Peyer's patch (tissue), 4 donors: ENCODE measurements around the gene TRABD. TPM values are rescaled to one million over a fixed set of nuclear protein-coding genes. Genes with fewer than 3 reads are reported as not detected.

Experiments used
- DNase-seq, 3 donors: peaks; one replicate each; pipeline ENCODE4 v3.0.0-alpha.2; 2017 to 2019
- H3K27ac ChIP-seq, 4 donors: fragments of 200-600 bp; sonication (generic); one replicate each; pipeline ENCODE4 v1.5.1; 2016 to 2019
- H3K27me3 ChIP-seq, 2 donors: fragments of 200-600 bp; sonication (generic); one replicate each; pipeline ENCODE4 v1.5.1; 2019
- H3K36me3 ChIP-seq, 3 donors: fragments of 200-600 bp; sonication (generic); one replicate each; pipeline ENCODE4 v1.5.1; 2016 to 2019
- H3K4me1 ChIP-seq, 4 donors: fragments of 200-600 bp; sonication (generic); one replicate each; pipeline ENCODE4 v1.5.1; 2016 to 2019
- H3K4me3 ChIP-seq, 4 donors: fragments of 200-600 bp; sonication (generic); 1 replicate in 3 of 4; 2 replicates in 1 of 4; pipeline ENCODE4 v1.5.1; 2016 to 2019; ENCODE audit warnings: mild to moderate bottlenecking in 1 of 4
- H3K9me3 ChIP-seq, 4 donors: fragments of 200-600 bp; sonication (generic); one replicate each; pipeline ENCODE4 v1.5.1; 2016 to 2019; ENCODE audit warnings: mild to moderate bottlenecking in 1 of 4
- CTCF ChIP-seq, 6 experiments: fragments of 450-650 bp in 4 of 6; fragments of 200-600 bp in 2 of 6; sonication (generic) in 1 of 6; IDR thresholded peaks; one replicate each; pipeline ENCODE4 v1.5.1; 2017 to 2019; ENCODE audit warnings: antibody characterized with exemption in 6 of 6, mild to moderate bottlenecking in 3 of 6, moderate library complexity in 1 of 6
- POLR2A ChIP-seq, 2 donors: fragments of 450-650 bp; IDR thresholded peaks; one replicate each; pipeline ENCODE4 v1.5.1; 2017; ENCODE audit warnings: antibody characterized with exemption in 2 of 2, mild to moderate bottlenecking in 2 of 2, moderate library complexity in 2 of 2
- total RNA-seq, 4 donors: library from RNA; depleted of rRNA; stranded (reverse); fragments of >200 nt; gene quantifications; one replicate each; pipeline ENCODE4 v1.1.0, GENCODE V29; 2016

TRABD gene
- total RNA-seq, 4 donors from 2014 or later, result 44.0 to 111 (median 86.3) TPM

GRCh38 chr22:50176850-50177536, 8.7 kb upstream of the TRABD start:
- Histone ChIP-seq H3K4me1 (no peaks in the 10 kb centered on the region), H3K4me3 (no peak overlapping the region), H3K9me3 (no peaks in the 10 kb centered on the region), H3K27me3 (no peaks in the 10 kb centered on the region), H3K27ac (no peak overlapping the region), H3K36me3 (no peaks in the 10 kb centered on the region)
- TF ChIP-seq POLR2A (IDR thresholded peaks at IDR 0.05) (no peak), CTCF (IDR thresholded peaks at IDR 0.05) (no peak)
- DNase-seq, result no peak

- Histone ChIP-seq H3K9me3 (no peaks in the 10 kb centered on the region), H3K27ac (no peak overlapping the region), H3K4me3 (no peak overlapping the region), H3K36me3 (no peaks in the 10 kb centered on the region), H3K27me3 (no peaks in the 10 kb centered on the region), H3K4me1 (no peaks in the 10 kb centered on the region)
- TF ChIP-seq CTCF (IDR thresholded peaks at IDR 0.05), result no peak
- no peak for TF ChIP-seq POLR2A (IDR thresholded peaks at IDR 0.05)
- no peak for DNase-seq
Measured at GRCh38 chr22:50177537-50178470, 7.9 kb upstream of the TRABD start.

GRCh38 chr22:50178471-50178864, 7.2 kb upstream of the TRABD start:
- no peaks in the 10 kb centered on the region for H3K27me3 ChIP-seq
- no peak overlapping the region for H3K4me3 ChIP-seq
- H3K27ac ChIP-seq, result no peak overlapping the region
- no peak for TF ChIP-seq POLR2A (IDR thresholded peaks at IDR 0.05)
- no peak for TF ChIP-seq CTCF (IDR thresholded peaks at IDR 0.05)
- H3K9me3 ChIP-seq, result no peaks in the 10 kb centered on the region
- peaks cover 0 to 2% (median 0%) of the 10 kb centered on the region in 4 donors for H3K4me1 ChIP-seq
- H3K36me3 ChIP-seq, result no peaks in the 10 kb centered on the region
- DNase-seq, result no peak

GRCh38 chr22:50178871-50179869, 6.5 kb upstream of the TRABD start:
- H3K4me3 ChIP-seq, result no peak overlapping the region
- no peaks in the 10 kb centered on the region for H3K27me3 ChIP-seq
- H3K4me1 ChIP-seq, result peaks cover 0 to 9% (median under 1%) of the 10 kb centered on the region in 4 donors
- no peak for TF ChIP-seq CTCF (IDR thresholded peaks at IDR 0.05)
- no peak for TF ChIP-seq POLR2A (IDR thresholded peaks at IDR 0.05)
- DNase-seq, result peak in 1 of 3 donors; percentile 45
- no peak overlapping the region for H3K27ac ChIP-seq
- no peaks in the 10 kb centered on the region for H3K36me3 ChIP-seq
- H3K9me3 ChIP-seq, result no peaks in the 10 kb centered on the region
